ENCODE measurements around the gene IGFBP3. TPM values are rescaled to one million over a fixed set of nuclear protein-coding genes. Genes with fewer than 3 reads are reported as not detected.

The IGFBP3 gene
- total RNA-seq, 1 donor: 2,181 TPM

GRCh38 chr7:45937862-45938261, 16.8 kb upstream of the IGFBP3 start:
- no peaks in the 10 kb centered on the region for H3K36me3 ChIP-seq (ENCODE audit: insufficient read depth, low read length)
- H3K27ac ChIP-seq (ENCODE audit: low read depth, low read length): no peak overlapping the region
- no peaks in the 10 kb centered on the region for H3K79me2 ChIP-seq (ENCODE audit: insufficient read depth, low read length)
- no peak overlapping the region for H3K4me3 ChIP-seq (ENCODE audit: insufficient read depth, low read length)
- no peak for DNase-seq (ENCODE audit: insufficient read length, low spot score, missing footprints)
- no peaks in the 10 kb centered on the region for H3K4me1 ChIP-seq (ENCODE audit: insufficient read depth, low read length)
- no peaks in the 10 kb centered on the region for H4K20me1 ChIP-seq (ENCODE audit: insufficient read depth, low read length)
- no peak overlapping the region for H2AFZ ChIP-seq (ENCODE audit: low read length)
- H3K27me3 ChIP-seq (ENCODE audit: insufficient read depth, low read length): no peaks in the 10 kb centered on the region
- H3K4me2 ChIP-seq (ENCODE audit: insufficient read depth, low read length): no peak overlapping the region
- no peak for TF ChIP-seq CTCF (IDR thresholded peaks at IDR 0.05; ENCODE audit: extremely low read depth, low read depth, low read length)
- no peaks in the 10 kb centered on the region for H3K9me3 ChIP-seq (ENCODE audit: low read depth, low read length)

- no peak overlapping the region for H3K27ac ChIP-seq (ENCODE audit: low read depth, low read length)
- H3K4me1 ChIP-seq (ENCODE audit: insufficient read depth, low read length): no peaks in the 10 kb centered on the region
- no peak overlapping the region for H2AFZ ChIP-seq (ENCODE audit: low read length)
- no peaks in the 10 kb centered on the region for H3K36me3 ChIP-seq (ENCODE audit: insufficient read depth, low read length)
- TF ChIP-seq CTCF (IDR thresholded peaks at IDR 0.05; ENCODE audit: extremely low read depth, low read depth, low read length): no peak
- no peaks in the 10 kb centered on the region for H4K20me1 ChIP-seq (ENCODE audit: insufficient read depth, low read length)
- H3K4me3 ChIP-seq (ENCODE audit: insufficient read depth, low read length): no peak overlapping the region
- H3K27me3 ChIP-seq (ENCODE audit: insufficient read depth, low read length): no peaks in the 10 kb centered on the region
- H3K4me2 ChIP-seq (ENCODE audit: insufficient read depth, low read length): no peak overlapping the region
- DNase-seq (ENCODE audit: insufficient read length, low spot score, missing footprints): no peak
- H3K79me2 ChIP-seq (ENCODE audit: insufficient read depth, low read length): no peaks in the 10 kb centered on the region
- H3K9me3 ChIP-seq (ENCODE audit: low read depth, low read length): no peaks in the 10 kb centered on the region
These were observed 16.2 kb upstream of the IGFBP3 start for GRCh38 chr7:45937301-45937700.

GRCh38 chr7:45930967-45931366, 9.9 kb upstream of the IGFBP3 start:
- Histone ChIP-seq H2AFZ (ENCODE audit: low read length) (no peak overlapping the region), H3K9me3 (ENCODE audit: low read depth, low read length) (no peaks in the 10 kb centered on the region), H3K27me3 (ENCODE audit: insufficient read depth, low read length) (no peaks in the 10 kb centered on the region), H3K27ac (ENCODE audit: low read depth, low read length) (no peak overlapping the region), H3K4me1 (ENCODE audit: insufficient read depth, low read length) (no peaks in the 10 kb centered on the region), H3K36me3 (ENCODE audit: insufficient read depth, low read length) (no peaks in the 10 kb centered on the region), H3K4me2 (ENCODE audit: insufficient read depth, low read length) (no peak overlapping the region), H3K4me3 (ENCODE audit: insufficient read depth, low read length) (no peak overlapping the region), H4K20me1 (ENCODE audit: insufficient read depth, low read length) (no peaks in the 10 kb centered on the region), H3K79me2 (ENCODE audit: insufficient read depth, low read length) (no peaks in the 10 kb centered on the region)
- TF ChIP-seq CTCF (IDR thresholded peaks at IDR 0.05; ENCODE audit: extremely low read depth, low read depth, low read length): no peak
- no peak for DNase-seq (ENCODE audit: insufficient read length, low spot score, missing footprints)

- TF ChIP-seq CTCF (IDR thresholded peaks at IDR 0.05; ENCODE audit: extremely low read depth, low read depth, low read length): no peak
- H3K79me2 ChIP-seq (ENCODE audit: insufficient read depth, low read length): no peaks in the 10 kb centered on the region
- no peaks in the 10 kb centered on the region for H4K20me1 ChIP-seq (ENCODE audit: insufficient read depth, low read length)
- H3K9me3 ChIP-seq (ENCODE audit: low read depth, low read length): no peaks in the 10 kb centered on the region
- no peak overlapping the region for H3K27ac ChIP-seq (ENCODE audit: low read depth, low read length)
- H3K27me3 ChIP-seq (ENCODE audit: insufficient read depth, low read length): no peaks in the 10 kb centered on the region
- H2AFZ ChIP-seq (ENCODE audit: low read length): no peak overlapping the region
- H3K4me1 ChIP-seq (ENCODE audit: insufficient read depth, low read length): peaks cover 22% of the 10 kb centered on the region
- no peak overlapping the region for H3K4me2 ChIP-seq (ENCODE audit: insufficient read depth, low read length)
- no peaks in the 10 kb centered on the region for H3K36me3 ChIP-seq (ENCODE audit: insufficient read depth, low read length)
- no peak for DNase-seq (ENCODE audit: insufficient read length, low spot score, missing footprints)
- H3K4me3 ChIP-seq (ENCODE audit: insufficient read depth, low read length): no peak overlapping the region
These were observed 6.6 kb upstream of the IGFBP3 start for GRCh38 chr7:45927721-45928120.
